ENCODE results near the gene ILF2.

- TF ChIP-seq CTCF (IDR thresholded peaks at IDR 0.05) (no peak), POLR2A (IDR thresholded peaks at IDR 0.05) (no peak)
Observed at GRCh38 chr1:153670257-153670858, 435 bp downstream of the ILF2 start.

Measured in thyroid gland (tissue), 4 donors.